ENCODE measurements around the gene COL8A2.

COL8A2 gene

GRCh38 chr1:36088577-36089392 lies 36.2 kb downstream of the COL8A2 start, which contains the start of gene ADPRS:
Gene ADPRS, plus strand, starts transcription at chr1:36088892. Its CDS starts 13 bp downstream, at chr1:36088905.
- peak; percentile 90 to 92 for ATAC-seq

DNA sequence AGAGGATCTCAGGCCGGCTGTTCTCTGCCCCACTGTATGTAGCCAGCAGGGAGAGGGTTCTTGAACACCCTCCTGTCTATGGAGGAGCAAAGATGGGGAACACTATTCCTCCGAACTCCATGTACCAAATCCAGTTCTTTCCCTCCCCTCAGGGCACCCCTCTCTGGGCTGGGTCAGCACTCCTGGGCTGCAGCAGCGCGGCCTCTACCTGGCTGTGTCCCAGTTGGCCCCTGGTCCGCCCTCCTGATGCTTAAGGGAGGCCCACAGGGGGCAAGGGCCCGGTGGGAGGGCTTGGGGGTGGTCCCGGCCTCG lies 36.8 kb downstream of the COL8A2 start:
- ATAC-seq: peak; percentile 10 to 19

DNA sequence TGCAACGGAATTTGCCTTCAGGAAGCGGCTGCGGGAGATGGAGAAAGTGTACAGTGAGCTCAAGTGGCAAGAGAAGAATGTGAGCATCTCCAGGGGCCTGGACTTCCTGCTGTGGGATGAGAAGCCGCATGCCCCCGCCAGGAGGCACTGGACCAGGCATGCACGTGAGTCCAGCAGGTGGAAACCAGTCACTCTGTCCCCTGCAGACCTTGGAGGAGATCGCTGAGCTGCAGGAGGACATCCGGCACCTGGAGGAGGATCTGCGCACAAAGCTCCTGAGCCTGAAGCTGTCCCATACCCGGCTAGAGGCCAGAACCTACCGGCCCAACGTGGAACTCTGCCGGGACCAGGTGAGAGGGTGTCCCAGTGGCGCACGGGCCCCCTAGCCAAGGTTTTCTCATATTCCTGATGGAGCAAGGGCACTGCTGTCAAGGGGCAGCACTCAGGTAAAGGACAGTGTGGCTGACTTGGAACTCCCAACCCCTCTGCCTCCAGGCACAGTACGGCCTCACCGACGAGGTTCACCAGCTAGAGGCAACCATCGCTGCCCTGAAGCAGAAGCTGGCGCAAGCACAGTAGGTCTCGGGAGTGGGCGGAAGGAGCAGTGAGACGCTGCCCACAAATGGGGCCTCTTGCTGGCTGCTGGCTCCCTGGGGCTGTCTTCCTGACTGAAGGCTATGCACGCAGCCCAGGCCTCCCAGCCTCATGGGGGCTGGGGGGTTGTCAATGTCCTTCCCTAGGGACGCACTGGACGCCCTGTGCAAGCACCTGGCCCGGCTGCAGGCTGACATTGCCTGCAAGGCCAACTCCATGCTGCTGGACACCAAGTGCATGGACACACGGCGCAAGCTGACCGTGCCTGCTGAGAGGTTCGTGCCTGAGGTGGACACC lies 37.5 kb downstream of the COL8A2 start:
- no peak for ATAC-seq

- no peak for ATAC-seq
Observed at GRCh38 chr1:36086529-36087232, 38.3 kb downstream of the COL8A2 start.

- no peak for ATAC-seq
Observed at GRCh38 chr1:36085686-36086526, 39.1 kb downstream of the COL8A2 start.

- no peak for ATAC-seq
Observed at GRCh38 chr1:36085126-36085525, 39.9 kb downstream of the COL8A2 start.

- no peak for ATAC-seq
Observed at GRCh38 chr1:36084497-36085115, 40.4 kb downstream of the COL8A2 start.

GRCh38 chr1:36083635-36084496 lies 41.2 kb downstream of the COL8A2 start, which contains the start of gene TEKT2:
Gene TEKT2, plus strand, starts transcription at chr1:36084094. Its CDS starts 828 bp downstream, at chr1:36084922.
- ATAC-seq: no peak

DNA sequence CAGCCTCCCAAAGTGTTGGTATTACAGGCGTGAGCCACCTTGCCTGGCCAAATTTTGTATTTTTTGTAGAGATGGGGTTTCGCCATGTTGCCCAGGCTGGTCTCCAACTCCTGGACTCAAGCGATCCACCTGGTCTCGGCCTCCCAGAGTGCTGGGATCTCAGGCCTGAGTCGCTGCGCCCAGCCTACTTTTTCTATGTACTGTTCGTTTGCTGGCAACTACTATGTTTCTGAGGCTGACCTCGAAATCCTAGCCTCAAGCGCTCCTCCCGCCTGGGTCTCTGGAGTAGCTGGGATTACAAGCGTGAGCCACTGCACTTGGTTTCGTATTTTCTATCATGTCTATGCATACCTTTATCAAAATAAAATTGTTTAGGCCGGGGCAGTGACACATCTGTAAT lies 41.8 kb downstream of the COL8A2 start:
- ATAC-seq: no peak

GRCh38 chr1:36081926-36082485 lies 43.0 kb downstream of the COL8A2 start:
- no peak for ATAC-seq

DNA sequence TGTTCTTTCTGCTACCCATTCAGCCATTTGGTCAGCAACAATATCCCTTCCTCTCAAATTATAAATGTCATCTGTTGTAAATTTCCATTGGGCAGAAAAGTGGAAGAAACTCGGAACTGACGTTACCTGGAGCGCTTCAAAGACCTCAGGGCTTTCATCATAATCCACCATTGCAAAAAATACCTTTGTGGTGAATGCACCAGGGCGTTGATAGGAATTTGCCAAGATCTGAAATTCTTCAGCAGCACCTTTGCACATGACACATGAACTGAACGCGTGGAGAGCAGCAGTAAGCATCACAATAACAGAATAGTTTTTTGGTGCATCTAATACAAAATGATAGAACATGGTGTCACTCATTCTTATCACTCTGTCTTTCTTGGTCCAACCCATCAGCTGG lies 44.2 kb downstream of the COL8A2 start:
- ATAC-seq: no peak

GRCh38 chr1:36080236-36080635 lies 44.8 kb downstream of the COL8A2 start:
- no peak for ATAC-seq

DNA sequence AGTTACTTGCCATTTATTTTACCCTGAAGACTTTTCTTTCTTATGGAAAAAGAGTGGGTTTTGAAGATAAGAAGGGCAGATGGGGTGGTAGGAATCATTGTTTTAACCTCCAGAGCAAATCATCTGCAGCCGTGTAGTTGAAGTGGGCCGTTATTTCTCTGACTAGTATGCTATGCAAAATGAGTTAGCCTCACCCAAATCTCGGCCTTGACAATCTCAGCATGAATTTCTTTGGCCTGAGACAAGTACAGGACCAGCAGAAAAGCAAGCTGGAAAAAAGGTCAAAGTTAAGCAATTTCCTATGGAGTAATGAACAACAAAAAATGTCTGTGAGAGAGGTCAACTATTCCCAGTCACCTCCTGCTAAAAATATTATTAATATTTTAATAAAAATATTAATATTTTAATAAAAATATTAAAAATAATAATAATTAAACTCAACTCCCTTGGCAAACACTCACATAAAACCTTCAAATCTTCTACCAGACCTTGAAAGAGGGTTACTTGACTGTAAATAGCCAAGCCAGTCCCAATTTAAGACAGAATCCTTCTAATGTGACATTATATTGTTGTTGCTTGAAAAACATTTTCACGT lies 47.9 kb downstream of the COL8A2 start:
- ATAC-seq: no peak

DNA sequence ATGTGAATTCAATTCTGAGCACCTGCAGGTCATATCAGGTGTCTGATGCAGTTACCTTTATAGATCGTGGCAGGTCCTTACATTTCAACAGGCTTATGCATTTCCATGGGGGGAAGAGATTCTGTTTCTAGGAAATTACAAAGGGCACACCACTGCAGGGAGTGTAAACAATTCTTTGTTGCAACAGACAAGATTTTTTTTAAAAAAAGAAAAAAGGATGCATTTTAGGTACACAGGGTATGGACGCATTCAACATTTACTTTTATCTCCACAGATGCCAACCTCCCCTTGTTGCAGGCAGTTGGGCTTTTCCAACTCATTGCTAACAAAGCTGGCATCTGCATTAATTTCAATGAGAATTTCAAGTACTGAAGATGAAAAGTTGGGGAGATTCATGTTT lies 54.7 kb downstream of the COL8A2 start:
- ATAC-seq: no peak

GRCh38 chr1:36068866-36069265 lies 56.2 kb downstream of the COL8A2 start:
- no peak for ATAC-seq

GRCh38 chr1:36067871-36068270 lies 57.2 kb downstream of the COL8A2 start:
- no peak for ATAC-seq

GRCh38 chr1:36062315-36062714 lies 62.7 kb downstream of the COL8A2 start:
- no peak for ATAC-seq

DNA sequence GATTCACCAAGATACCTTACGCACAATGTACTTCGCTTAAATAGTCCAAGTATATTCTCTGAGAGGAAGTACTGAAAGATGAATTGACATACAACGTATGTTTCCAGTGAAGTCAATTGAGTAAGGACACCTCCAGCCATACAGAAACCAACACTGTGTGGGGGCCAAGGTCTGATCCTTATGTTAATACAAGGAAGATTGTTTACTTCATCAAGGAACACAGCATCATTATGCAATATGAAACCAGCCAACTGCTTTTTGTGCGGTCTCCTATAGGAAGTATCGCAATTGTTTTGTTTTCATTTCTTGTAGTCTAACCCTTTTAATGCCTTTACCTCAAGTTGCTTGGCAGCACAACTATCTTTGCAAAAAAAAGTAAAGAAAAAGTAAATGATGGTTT lies 69.3 kb downstream of the COL8A2 start:
- no peak for ATAC-seq

DNA sequence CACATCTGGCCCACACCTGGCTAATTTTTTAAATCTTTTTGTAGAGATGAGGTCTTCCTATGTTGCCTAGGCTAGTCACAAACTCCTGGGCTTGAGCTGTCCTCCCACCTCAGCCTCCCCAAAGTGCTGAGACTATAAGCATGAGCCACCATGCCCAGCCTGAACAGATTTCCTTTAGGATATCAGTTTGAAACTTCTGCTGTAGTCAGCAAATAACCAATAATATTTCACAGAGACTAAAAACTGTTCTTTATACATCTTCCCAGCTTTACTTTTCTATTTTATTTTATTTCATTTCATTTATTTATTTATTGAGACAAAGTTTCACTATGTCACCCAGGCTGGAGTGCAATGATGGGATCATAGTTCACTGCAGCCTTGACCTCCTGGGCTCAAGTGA lies 71.0 kb downstream of the COL8A2 start:
- ATAC-seq: no peak

DNA sequence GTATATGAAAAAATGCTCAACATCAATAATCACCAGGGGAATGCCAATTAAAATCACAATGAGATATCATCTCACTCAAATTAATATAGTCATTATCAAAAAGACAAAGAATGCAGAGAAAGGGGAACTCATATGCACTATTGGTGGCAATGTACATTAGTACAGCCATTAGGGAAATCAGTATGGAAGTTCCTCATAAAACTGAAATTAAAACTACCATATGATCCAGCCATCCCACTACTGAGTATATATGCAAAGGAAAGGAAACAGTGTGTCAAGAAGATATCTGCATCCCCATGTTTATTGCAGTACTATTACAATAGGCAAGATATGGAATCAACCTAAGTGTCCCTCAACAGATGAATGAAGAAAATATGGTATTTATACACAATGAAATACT lies 73.2 kb downstream of the COL8A2 start:
- no peak for ATAC-seq

Data from activated CD4-positive, CD25-positive, alpha-beta regulatory T cell treated with anti-CD3 and anti-CD28 coated beads, Interleukin-2, amount 50 U/mL, for 24 hours (primary cell).